GM12878 (cell line): Measurements from ENCODE around the gene PLEKHA7. TPM values are rescaled to one million over a fixed set of nuclear protein-coding genes. Genes with fewer than 3 reads are reported as not detected.
A peak's percentile ranks its signal among the peaks of the same experiment; 100 is the strongest.

ENCODE experiments used
- ATAC-seq: fragments of 200-7000 bp; cut with Tn5 transposase; 3 replicates; pipeline ENCODE4 v1.9.1; 2020; ENCODE audit warnings: mild to moderate bottlenecking, moderate library complexity
- BruUV-seq: library from RNA; stranded (reverse); fragments of 400-500 nt; replicated peaks from 2 replicates; lab custom pipeline; 2021; lab: Mats Ljungman, UMichigan
- CTCF ChIA-PET: fragments of 300-600 bp; sonication (Branson Sonifier 250); formaldehyde crosslinking; extraction: SDS; loops from one replicate; lab custom pipeline; 2021; ENCODE audit warnings: inconsistent platforms; lab: Yijun Ruan, JAX
- POLR2A ChIA-PET: fragments of 350-600 bp; formaldehyde crosslinking; extraction: SDS; loops from one replicate; lab custom pipeline; 2021; ENCODE audit warnings: inconsistent platforms; lab: Charles Lee
- RAD21 ChIA-PET: fragments of 300-600 bp; sonication (Branson Sonifier 250); formaldehyde crosslinking; loops from one replicate; lab custom pipeline; 2023; ENCODE audit warnings: antibody characterized with exemption; ENCODE audit not compliant: unreplicated experiment; lab: Charles Lee
- SMC1A ChIA-PET: fragments of 300-600 bp; sonication (Branson Sonifier 250); formaldehyde crosslinking; loops from one replicate; lab custom pipeline; 2023; ENCODE audit not compliant: unreplicated experiment, uncharacterized antibody; lab: Charles Lee
- DNase-seq: peaks from one replicate; pipeline ENCODE4 v3.0.0-alpha.2; 2011; ENCODE audit warnings: low read depth, low spot score
- FAIRE-seq: peaks from 3 replicates; lab custom pipeline; 2011; peaks lifted over from hg19 to GRCh38; lab: Jason Lieb, UNC
- H2AFZ ChIP-seq: 2 replicates; pipeline ENCODE4 v1.6.0; 2011; ENCODE audit warnings: low read depth, low read length, control low read depth; ENCODE audit not compliant: control insufficient read depth
- H3K27ac ChIP-seq: 2 replicates; pipeline ENCODE4 v1.5.1; 2011; ENCODE audit warnings: control low read depth; ENCODE audit not compliant: control insufficient read depth, insufficient read depth
- H3K27me3 ChIP-seq, 2 experiments: replicated peaks in 1 of 2; 2 replicates each; pipeline versions ENCODE4 v1.6.0 to v1.6.1; 2011; ENCODE audit warnings: low read length in 1 of 2; ENCODE audit not compliant: control insufficient read depth in 2 of 2, insufficient read depth in 2 of 2
- H3K36me3 ChIP-seq, 2 experiments: 2 replicates each; pipeline ENCODE4 v1.5.1; 2011; ENCODE audit warnings: low read length in 1 of 2; ENCODE audit not compliant: control insufficient read depth in 2 of 2, insufficient read depth in 2 of 2
- H3K4me1 ChIP-seq: 2 replicates; pipeline ENCODE4 v1.6.1; 2011; ENCODE audit warnings: mild to moderate bottlenecking, low read length, moderate library complexity, mixed read lengths; ENCODE audit not compliant: control insufficient read depth, insufficient read depth
- H3K4me2 ChIP-seq: 2 replicates; pipeline ENCODE4 v1.6.0; 2011; ENCODE audit warnings: control low read depth; ENCODE audit not compliant: control insufficient read depth, insufficient read depth
- H3K4me3 ChIP-seq: fragments of 200-600 bp; sonication (generic); 2 replicates; pipeline ENCODE4 v1.5.1; 2016
- H3K79me2 ChIP-seq: 2 replicates; pipeline ENCODE4 v1.6.0; 2011; ENCODE audit warnings: low read length; ENCODE audit not compliant: control insufficient read depth, insufficient read depth
- H3K9ac ChIP-seq: 2 replicates; pipeline ENCODE4 v1.8.0; 2011; ENCODE audit warnings: low read length, control low read depth, mixed read lengths; ENCODE audit not compliant: control insufficient read depth, insufficient read depth
- H3K9me3 ChIP-seq: replicated peaks from 3 replicates; pipeline ENCODE4 v1.5.1; 2011; ENCODE audit warnings: mild to moderate bottlenecking, low read length; ENCODE audit not compliant: control insufficient read depth, insufficient read depth
- H4K20me1 ChIP-seq: 2 replicates; pipeline ENCODE4 v1.6.0; 2011; ENCODE audit not compliant: control insufficient read depth, insufficient read depth
- IKZF1 ChIP-seq: fragments of 450-650 bp; conservative IDR thresholded peaks from 2 replicates; pipeline ENCODE4 v1.6.1; 2017; ENCODE audit warnings: antibody characterized with exemption, mild to moderate bottlenecking
- WGBS: methylation state at CpG from one replicate; pipeline ENCODE4 v1.1.6; 2016; ENCODE audit warnings: low lambda C conversion rate; ENCODE audit not compliant: insufficient replicate concordance, insufficient coverage; ENCODE audit errors: missing lambda C conversion rate; 5-methylcytosine and 5-hydroxymethylcytosine counted together
- in situ Hi-C: fragments of 300-500 bp; cut with MboI; formaldehyde crosslinking; loops from 9 replicates; pipeline ENCODE4 v1.14.3; 2018; ENCODE audit warnings: mixed read lengths
- intact Hi-C: fragments of 100-400 bp; cut with micrococcal nuclease; formaldehyde crosslinking; loops from one replicate; pipeline ENCODE4 v1.14.2; 2022; ENCODE audit not compliant: unreplicated experiment
- polyA plus RNA-seq, 11 experiments: library from polyadenylated mRNA; depleted of rRNA in 4 of 11; unstranded in 6 of 11; stranded (reverse) in 5 of 11; fragments of >200 nt; fragmentation: Nextera tagmentation in 4 of 11; fragmentation: Illumina TruSeq in 1 of 11; extraction: Ambion mirVana in 4 of 11; extraction: Trizol in 1 of 11; gene quantifications; 1 replicate in 1 of 11; 2 replicates in 10 of 11; pipeline versions ENCODE4 v1.2.1 to v1.2.3, GENCODE V29; 2011 to 2016; ENCODE audit warnings: inconsistent platforms in 2 of 11, missing spikeins in 2 of 11, low read depth in 1 of 11
- total RNA-seq, 4 experiments: library from RNA; depleted of rRNA in 3 of 4; stranded (reverse); fragments of >200 nt in 3 of 4; fragmentation: Illumina TruSeq in 1 of 4; extraction: Trizol in 1 of 4; gene quantifications; 2 replicates each; pipeline versions ENCODE4 v1.2.1 to v1.2.3, GENCODE V29; 2013 to 2021
- TF ChIP-seq, protein P1 (sequence below): fragments of 450-650 bp; IDR thresholded peaks from 2 replicates; pipeline ENCODE4 v1.6.1; 2016; ENCODE audit warnings: mild to moderate bottlenecking, moderate library complexity, borderline replicate concordance

Gene PLEKHA7
- total and polyA plus RNA-seq, 10 of the 15 experiments (the other 5 are each of a cell fraction or from before 2014, with no cell fraction given) = 0.45 to 5.3 (median 2.1) TPM

DNA sequence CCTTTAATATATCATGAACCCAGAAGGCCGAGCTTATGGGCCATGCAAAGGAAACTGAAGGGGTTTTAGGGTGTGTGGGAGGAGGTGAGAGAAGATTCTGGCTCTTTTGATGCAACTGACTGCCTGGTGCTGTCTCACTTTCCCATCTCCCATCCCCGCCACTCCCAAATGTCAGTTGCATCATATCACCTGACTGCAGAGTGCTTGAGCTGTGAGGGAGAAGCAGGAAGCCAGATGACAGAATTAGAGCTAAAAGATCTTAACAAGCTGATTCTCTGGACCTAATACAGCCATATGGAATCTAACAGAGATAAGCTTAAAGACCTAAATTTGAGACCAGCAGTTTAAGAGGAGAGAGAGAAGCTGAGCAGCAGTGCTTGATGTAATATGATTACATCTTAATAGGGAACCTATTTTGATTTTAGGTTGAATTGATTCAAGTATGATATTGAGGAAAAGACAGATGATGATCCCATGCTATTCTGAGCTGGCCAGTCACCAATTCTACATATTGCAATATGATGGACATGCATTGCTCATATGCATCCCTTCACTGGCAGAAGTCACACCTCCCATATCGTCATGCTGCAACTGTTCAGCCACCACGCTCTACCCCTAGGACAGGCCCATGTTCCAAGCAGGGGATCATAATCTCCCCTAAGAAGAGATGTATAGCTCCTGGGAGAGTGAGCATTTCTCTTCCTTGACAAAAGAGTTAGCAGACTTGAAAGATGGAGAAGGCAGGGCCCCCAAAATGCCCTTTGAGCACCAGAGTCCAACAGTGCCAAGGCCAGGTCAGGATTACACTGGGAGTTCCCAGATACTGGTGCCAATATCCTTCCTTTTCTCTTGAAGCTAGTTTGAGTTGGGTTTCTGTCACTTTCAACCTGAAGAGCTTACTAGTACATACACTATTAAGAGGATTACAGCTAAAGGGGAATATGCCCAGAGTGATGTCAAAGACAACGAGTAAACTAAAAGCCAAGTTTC lies 44.9 kb downstream of the PLEKHA7 start:
- no peak for ATAC-seq
- Histone ChIP-seq H4K20me1 (no peaks in the 10 kb centered on the region), H3K79me2 (no peaks in the 10 kb centered on the region), H3K9me3 (no peaks in the 10 kb centered on the region), H3K4me2 (no peak overlapping the region), H3K27ac (no peak overlapping the region), H3K27me3 (no peaks in the 10 kb centered on the region; a peak in 1 of 4 replicates), H2AFZ (no peak overlapping the region), H3K36me3 (no peaks in the 10 kb centered on the region), H3K9ac (no peak overlapping the region)
- no TSS peak for BruUV-seq
- ChIA-PET POLR2A (interaction anchor here (0.6 kb wide), 1 partner anchor 22 kb away, joined by 4 read pairs; no protein-coding TSS in a partner anchor), SMC1A (interaction anchor here (1.3 to 3.0 kb wide), 2 partner anchors 11 to 13 kb away, joined by 3 to 12 read pairs; no protein-coding TSS in a partner anchor), CTCF (interaction anchor here (1.0 to 2.0 kb wide), 4 partner anchors 11 to 20 kb away, joined by 4 to 6 read pairs (median 5); no protein-coding TSS in a partner anchor)
- intact Hi-C loops (no loop called here), in situ Hi-C loops (no loop called here)
- 54% methylated on average over 5 of the region's 5 CpGs for WGBS
- TF ChIP-seq IKZF1 = 0 out of 2 replicates have a peak, but pooled peaks have one; percentile 22
- TF ChIP-seq, protein P1, sequence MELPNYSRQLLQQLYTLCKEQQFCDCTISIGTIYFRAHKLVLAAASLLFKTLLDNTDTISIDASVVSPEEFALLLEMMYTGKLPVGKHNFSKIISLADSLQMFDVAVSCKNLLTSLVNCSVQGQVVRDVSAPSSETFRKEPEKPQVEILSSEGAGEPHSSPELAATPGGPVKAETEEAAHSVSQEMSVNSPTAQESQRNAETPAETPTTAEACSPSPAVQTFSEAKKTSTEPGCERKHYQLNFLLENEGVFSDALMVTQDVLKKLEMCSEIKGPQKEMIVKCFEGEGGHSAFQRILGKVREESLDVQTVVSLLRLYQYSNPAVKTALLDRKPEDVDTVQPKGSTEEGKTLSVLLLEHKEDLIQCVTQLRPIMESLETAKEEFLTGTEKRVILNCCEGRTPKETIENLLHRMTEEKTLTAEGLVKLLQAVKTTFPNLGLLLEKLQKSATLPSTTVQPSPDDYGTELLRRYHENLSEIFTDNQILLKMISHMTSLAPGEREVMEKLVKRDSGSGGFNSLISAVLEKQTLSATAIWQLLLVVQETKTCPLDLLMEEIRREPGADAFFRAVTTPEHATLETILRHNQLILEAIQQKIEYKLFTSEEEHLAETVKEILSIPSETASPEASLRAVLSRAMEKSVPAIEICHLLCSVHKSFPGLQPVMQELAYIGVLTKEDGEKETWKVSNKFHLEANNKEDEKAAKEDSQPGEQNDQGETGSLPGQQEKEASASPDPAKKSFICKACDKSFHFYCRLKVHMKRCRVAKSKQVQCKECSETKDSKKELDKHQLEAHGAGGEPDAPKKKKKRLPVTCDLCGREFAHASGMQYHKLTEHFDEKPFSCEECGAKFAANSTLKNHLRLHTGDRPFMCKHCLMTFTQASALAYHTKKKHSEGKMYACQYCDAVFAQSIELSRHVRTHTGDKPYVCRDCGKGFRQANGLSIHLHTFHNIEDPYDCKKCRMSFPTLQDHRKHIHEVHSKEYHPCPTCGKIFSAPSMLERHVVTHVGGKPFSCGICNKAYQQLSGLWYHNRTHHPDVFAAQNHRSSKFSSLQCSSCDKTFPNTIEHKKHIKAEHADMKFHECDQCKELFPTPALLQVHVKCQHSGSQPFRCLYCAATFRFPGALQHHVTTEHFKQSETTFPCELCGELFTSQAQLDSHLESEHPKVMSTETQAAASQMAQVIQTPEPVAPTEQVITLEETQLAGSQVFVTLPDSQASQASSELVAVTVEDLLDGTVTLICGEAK = no peak
- TF ChIP-seq, all 136 proteins: peak for 1
- FAIRE-seq = no peak
- RAD21 ChIA-PET = interaction anchor here (1.1 to 2.2 kb wide), 3 partner anchors 17 to 32 kb away, joined by 3 to 5 read pairs (median 3); no protein-coding TSS in a partner anchor
- no peak for DNase-seq
- no peaks in the 10 kb centered on the region for H3K4me1 ChIP-seq
- H3K4me3 ChIP-seq = no peak overlapping the region
